ENCODE results near the gene ENOSF1. TPM values are rescaled to one million over a fixed set of nuclear protein-coding genes. Genes with fewer than 3 reads are reported as not detected.

The ENOSF1 gene
- total RNA-seq, 6 experiments from 2014 or later: 36.7 to 71.9 (median 58.5) TPM

GRCh38 chr18:644395-645004 is 67.9 kb downstream of the ENOSF1 start:
- Histone ChIP-seq H3K9me3 (no peaks in the 10 kb centered on the region), H3K4me1 (no peaks in the 10 kb centered on the region), H3K27ac (no peak overlapping the region), H3K36me3 (no peaks in the 10 kb centered on the region), H3K27me3 (no peaks in the 10 kb centered on the region), H3K4me3 (no peak overlapping the region)
- 50% methylated on average over 2 of the region's 2 CpGs for WGBS (ENCODE audit: insufficient coverage, low coverage, low lambda C conversion rate, missing lambda C conversion rate)
- ATAC-seq: no peak
- TF ChIP-seq CTCF (IDR thresholded peaks at IDR 0.05) (no peak), POLR2A (IDR thresholded peaks at IDR 0.05) (no peak)
- no peak for DNase-seq
- intact Hi-C loops (cut with DNase I): no loop called here

GRCh38 chr18:641224-641623 is 71.2 kb downstream of the ENOSF1 start:
- Histone ChIP-seq H3K9me3 (no peaks in the 10 kb centered on the region), H3K27me3 (no peaks in the 10 kb centered on the region), H3K4me1 (no peaks in the 10 kb centered on the region), H3K4me3 (no peak overlapping the region), H3K36me3 (no peaks in the 10 kb centered on the region), H3K27ac (no peak overlapping the region)
- no peak for ATAC-seq
- DNase-seq: no peak
- TF ChIP-seq CTCF (IDR thresholded peaks at IDR 0.05) (no peak), POLR2A (IDR thresholded peaks at IDR 0.05) (no peak)
- 88% methylated on average over 6 of the region's 6 CpGs for WGBS (ENCODE audit: insufficient coverage, low coverage, low lambda C conversion rate, missing lambda C conversion rate)
- intact Hi-C loops (cut with DNase I): no loop called here

GRCh38 chr18:635171-635570 is 77.3 kb downstream of the ENOSF1 start:
- Histone ChIP-seq H3K9me3 (no peaks in the 10 kb centered on the region), H3K4me3 (no peak overlapping the region), H3K27me3 (no peaks in the 10 kb centered on the region), H3K36me3 (no peaks in the 10 kb centered on the region), H3K27ac (no peak overlapping the region), H3K4me1 (no peaks in the 10 kb centered on the region)
- no peak for DNase-seq
- no peak for ATAC-seq
- TF ChIP-seq POLR2A (IDR thresholded peaks at IDR 0.05) (no peak), CTCF (IDR thresholded peaks at IDR 0.05) (no peak)
- WGBS (ENCODE audit: insufficient coverage, low coverage, low lambda C conversion rate, missing lambda C conversion rate): 47% methylated on average over 5 of the region's 8 CpGs
- intact Hi-C loops (cut with DNase I): no loop called here

- no peak overlapping the region for H3K27ac ChIP-seq
- WGBS (ENCODE audit: insufficient coverage, low coverage, low lambda C conversion rate, missing lambda C conversion rate): 79% methylated on average over 2 of the region's 2 CpGs
- H3K36me3 ChIP-seq: no peaks in the 10 kb centered on the region
- no peaks in the 10 kb centered on the region for H3K9me3 ChIP-seq
- DNase-seq: no peak
- no peaks in the 10 kb centered on the region for H3K4me1 ChIP-seq
- TF ChIP-seq CTCF (IDR thresholded peaks at IDR 0.05): no peak
- no peak for TF ChIP-seq POLR2A (IDR thresholded peaks at IDR 0.05)
- intact Hi-C loops (cut with DNase I): no loop called here
- no peaks in the 10 kb centered on the region for H3K27me3 ChIP-seq
- H3K4me3 ChIP-seq: no peak overlapping the region
- no peak for ATAC-seq
These were observed 77.8 kb downstream of the ENOSF1 start for GRCh38 chr18:634551-635045.

GRCh38 chr18:631560-631959 is 80.9 kb downstream of the ENOSF1 start:
- TF ChIP-seq POLR2A (IDR thresholded peaks at IDR 0.05) (no peak), CTCF (IDR thresholded peaks at IDR 0.05) (no peak)
- Histone ChIP-seq H3K27me3 (no peaks in the 10 kb centered on the region), H3K9me3 (no peaks in the 10 kb centered on the region), H3K4me1 (no peaks in the 10 kb centered on the region), H3K4me3 (no peak overlapping the region), H3K36me3 (no peaks in the 10 kb centered on the region), H3K27ac (no peak overlapping the region)
- DNase-seq (no peak), ATAC-seq (no peak)
- intact Hi-C loops (cut with DNase I): no loop called here

All from right lobe of liver (tissue), 6 donors.